IMR-90 (cell line): ENCODE data around the gene SNRNP25.

Source experiments
- BHLHE40 ChIP-seq: fragments of 150-350 bp; IDR thresholded peaks from 2 replicates; pipeline ENCODE4 v1.6.1; 2016; ENCODE audit warnings: mild to moderate bottlenecking, low read depth, low read length
- MXI1 ChIP-seq: IDR thresholded peaks from 2 replicates; pipeline ENCODE4 v1.6.1; 2012; ENCODE audit warnings: low read depth, mild to moderate bottlenecking, low read length, moderate library complexity, borderline replicate concordance
- POLR2A ChIP-seq: IDR thresholded peaks from 2 replicates; pipeline ENCODE4 v1.6.1; 2012; ENCODE audit warnings: mild to moderate bottlenecking, low read depth, low read length
- RAD21 ChIP-seq: IDR thresholded peaks from 2 replicates; pipeline ENCODE4 v1.6.1; 2012; ENCODE audit warnings: low read length, improper control_type of control experiment
- RCOR1 ChIP-seq: IDR thresholded peaks from 2 replicates; pipeline ENCODE4 v1.6.1; 2012; ENCODE audit warnings: mild to moderate bottlenecking, low read length, improper control_type of control experiment; ENCODE audit not compliant: insufficient replicate concordance
- TF ChIP-seq, protein P1 (sequence below): conservative IDR thresholded peaks from 2 replicates; pipeline ENCODE4 v1.5.1; 2012; ENCODE audit warnings: mild to moderate bottlenecking, low read depth, low read length, improper control_type of control experiment
- TF ChIP-seq, protein P2 (sequence below): fragments of 150-350 bp; IDR thresholded peaks from 2 replicates; pipeline ENCODE4 v1.6.1; 2016; ENCODE audit warnings: low read depth, mild to moderate bottlenecking, low read length, moderate library complexity, borderline replicate concordance

DNA sequence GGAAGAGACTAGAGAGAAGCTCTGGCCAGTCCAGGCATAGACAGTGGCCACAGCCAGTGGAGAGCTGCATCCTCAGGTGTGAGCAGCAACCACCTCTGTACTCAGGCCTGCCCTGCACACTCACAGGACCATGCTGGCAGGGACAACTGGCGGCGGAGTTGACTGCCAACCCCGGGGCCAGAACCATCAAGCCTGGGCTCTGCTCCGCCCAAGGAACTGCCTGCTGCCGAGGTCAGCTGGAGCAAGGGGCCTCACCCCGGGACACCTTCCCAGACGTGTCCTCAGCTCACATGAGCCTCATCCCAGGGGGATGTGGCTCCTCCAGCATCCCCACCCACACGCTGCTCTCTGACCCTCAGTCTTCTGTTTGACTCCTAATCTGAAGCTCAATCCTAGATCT lies 15.6 kb downstream of the SNRNP25 start:
- TF ChIP-seq, protein P1, sequence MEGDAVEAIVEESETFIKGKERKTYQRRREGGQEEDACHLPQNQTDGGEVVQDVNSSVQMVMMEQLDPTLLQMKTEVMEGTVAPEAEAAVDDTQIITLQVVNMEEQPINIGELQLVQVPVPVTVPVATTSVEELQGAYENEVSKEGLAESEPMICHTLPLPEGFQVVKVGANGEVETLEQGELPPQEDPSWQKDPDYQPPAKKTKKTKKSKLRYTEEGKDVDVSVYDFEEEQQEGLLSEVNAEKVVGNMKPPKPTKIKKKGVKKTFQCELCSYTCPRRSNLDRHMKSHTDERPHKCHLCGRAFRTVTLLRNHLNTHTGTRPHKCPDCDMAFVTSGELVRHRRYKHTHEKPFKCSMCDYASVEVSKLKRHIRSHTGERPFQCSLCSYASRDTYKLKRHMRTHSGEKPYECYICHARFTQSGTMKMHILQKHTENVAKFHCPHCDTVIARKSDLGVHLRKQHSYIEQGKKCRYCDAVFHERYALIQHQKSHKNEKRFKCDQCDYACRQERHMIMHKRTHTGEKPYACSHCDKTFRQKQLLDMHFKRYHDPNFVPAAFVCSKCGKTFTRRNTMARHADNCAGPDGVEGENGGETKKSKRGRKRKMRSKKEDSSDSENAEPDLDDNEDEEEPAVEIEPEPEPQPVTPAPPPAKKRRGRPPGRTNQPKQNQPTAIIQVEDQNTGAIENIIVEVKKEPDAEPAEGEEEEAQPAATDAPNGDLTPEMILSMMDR: no peak
- TF ChIP-seq, protein P2, sequence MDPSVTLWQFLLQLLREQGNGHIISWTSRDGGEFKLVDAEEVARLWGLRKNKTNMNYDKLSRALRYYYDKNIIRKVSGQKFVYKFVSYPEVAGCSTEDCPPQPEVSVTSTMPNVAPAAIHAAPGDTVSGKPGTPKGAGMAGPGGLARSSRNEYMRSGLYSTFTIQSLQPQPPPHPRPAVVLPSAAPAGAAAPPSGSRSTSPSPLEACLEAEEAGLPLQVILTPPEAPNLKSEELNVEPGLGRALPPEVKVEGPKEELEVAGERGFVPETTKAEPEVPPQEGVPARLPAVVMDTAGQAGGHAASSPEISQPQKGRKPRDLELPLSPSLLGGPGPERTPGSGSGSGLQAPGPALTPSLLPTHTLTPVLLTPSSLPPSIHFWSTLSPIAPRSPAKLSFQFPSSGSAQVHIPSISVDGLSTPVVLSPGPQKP: no peak
- TF ChIP-seq RCOR1 (no peak), POLR2A (no peak), MXI1 (no peak), BHLHE40 (no peak), RAD21 (no peak)
